Right renal pelvis (tissue), 4 donors: ENCODE measurements around the gene ODF4. TPM values are rescaled to one million over a fixed set of nuclear protein-coding genes. Genes with fewer than 3 reads are reported as not detected.
"Not testable (repeated sequence)": the region's sequence is repeated elsewhere in the genome, so short reads cannot be mapped to it uniquely, and the experiment has no call there.

Experiments used
- DNase-seq, 4 donors: peaks; one replicate each; pipeline ENCODE4 v3.0.0-alpha.2; 2013; ENCODE audit warnings: low read depth in 4 of 4, low spot score in 3 of 4, missing footprints in 1 of 4
- polyA plus RNA-seq, 4 donors: library from polyadenylated mRNA; unstranded; fragments of 120-200 nt; gene quantifications; one replicate each; pipeline ENCODE4 v1.2.1, GENCODE V29; 2013; ENCODE audit not compliant: insufficient read length in 4 of 4

ODF4 gene
- polyA plus RNA-seq, 4 donors = not detected

- DNase-seq = no peak
Observed at GRCh38 chr17:8365143-8365542, 25.5 kb downstream of the ODF4 start.

- no peak for DNase-seq
Observed at GRCh38 chr17:8366231-8366630, 26.6 kb downstream of the ODF4 start.

GRCh38 chr17:8368193-8368592 lies 28.6 kb downstream of the ODF4 start:
- no peak for DNase-seq

- DNase-seq = no peak
Observed at GRCh38 chr17:8369944-8370343, 30.3 kb downstream of the ODF4 start.

GRCh38 chr17:8371786-8372185 lies 32.1 kb downstream of the ODF4 start:
- no peak for DNase-seq

GRCh38 chr17:8372422-8372821 lies 32.8 kb downstream of the ODF4 start:
- no peak for DNase-seq

- not testable (repeated sequence) for DNase-seq
Observed at GRCh38 chr17:8373856-8374255, 34.2 kb downstream of the ODF4 start.

- peak in 2 of 4 donors; percentile 23 to 38 for DNase-seq
Observed at GRCh38 chr17:8375738-8376259, 36.2 kb downstream of the ODF4 start.

GRCh38 chr17:8376271-8377067 lies 36.8 kb downstream of the ODF4 start, which contains the start of gene KRABD2:
Gene KRABD2, minus strand, starts transcription at chr17:8376704.
- DNase-seq = peak in 3 of 4 donors; percentile 69 to 79 (median 74)

- no peak for DNase-seq
Observed at GRCh38 chr17:8377422-8377821, 37.8 kb downstream of the ODF4 start.

GRCh38 chr17:8378117-8378516 lies 38.5 kb downstream of the ODF4 start:
- not testable (repeated sequence) for DNase-seq

- DNase-seq = no peak
Observed at GRCh38 chr17:8380049-8380448, 40.4 kb downstream of the ODF4 start.

GRCh38 chr17:8382052-8382879 lies 42.6 kb downstream of the ODF4 start:
- no peak for DNase-seq

- no peak for DNase-seq
Observed at GRCh38 chr17:8382880-8383142, 43.2 kb downstream of the ODF4 start.

- DNase-seq = peak; percentile 94 to 99 (median 98)
Observed at GRCh38 chr17:8383143-8383822, 43.6 kb downstream of the ODF4 start, which contains the start of gene RPL26. Gene RPL26, minus strand, starts transcription at chr17:8383193. Its CDS starts 883 bp downstream, at chr17:8382310.

GRCh38 chr17:8384801-8385378 lies 45.2 kb downstream of the ODF4 start:
- no peak for DNase-seq

GRCh38 chr17:8386841-8387240 lies 47.2 kb downstream of the ODF4 start:
- DNase-seq = no peak

- no peak for DNase-seq
Observed at GRCh38 chr17:8387914-8388651, 48.4 kb downstream of the ODF4 start.

- DNase-seq = no peak
Observed at GRCh38 chr17:8391711-8392110, 52.1 kb downstream of the ODF4 start.

- DNase-seq = no peak
Observed at GRCh38 chr17:8392274-8392673, 52.6 kb downstream of the ODF4 start.
